ENCODE measurements around the gene CAND2. TPM values are rescaled to one million over a fixed set of nuclear protein-coding genes. Genes with fewer than 3 reads are reported as not detected.

CAND2 gene
- 0.06 TPM for total RNA-seq (2013)
- polyA plus RNA-seq (not detected), polyA minus RNA-seq (under 0.01 TPM in 1 of 2 replicates, not detected in the other), total RNA-seq (0 to 1.7 (median 0.04) reads per million in 11 experiments)

GRCh38 chr3:12796171-12797123, at the start of gene CAND2:
CAND2 (plus strand) TSS chr3:12796680; CDS start chr3:12796721, 41 bp downstream.
- peak within 1 kb of the TSS; percentile 73 to 87 for H3K4me3 Mint-ChIP-seq
- peaks cover 0 to 8% (median 2%) of the 10 kb centered on the region in 7 donors for H3K9me3 Mint-ChIP-seq
- Histone ChIP-seq H3K36me3 (replicated peaks in 1 of 2; ENCODE audit: control insufficient read depth in 1 of 2, insufficient read depth in 2 of 2, low read length in 2 of 2) (no peaks in the 10 kb centered on the region), H2AFZ (ENCODE audit: insufficient read depth, low read depth, low read length, poor library complexity, severe bottlenecking) (peak within 1 kb of the TSS; percentile 79), H3K4me3 (replicated peaks in 1 of 3; ENCODE audit: low read depth in 2 of 3, low read length in 3 of 3) (peak within 1 kb of the TSS in 2 of 3 experiments; percentile 26 to 65), H3K4me1 (ENCODE audit: control insufficient read depth in 1 of 2, insufficient read depth in 2 of 2, low read length in 2 of 2) (peaks cover 8 to 11% of the 10 kb centered on the region in 2 donors), H3K9ac (ENCODE audit: insufficient read depth, low read length, poor library complexity, severe bottlenecking) (peak within 1 kb of the TSS; percentile 45), H4K20me1 (ENCODE audit: insufficient read depth, low read length) (no peaks in the 10 kb centered on the region), H3K27me3 (ENCODE audit: control insufficient read depth in 2 of 2, insufficient read depth in 2 of 2, low read length in 2 of 2) (peaks cover 8 to 18% of the 10 kb centered on the region in 2 donors), H3K79me2 (ENCODE audit: insufficient read depth, low read length) (no peaks in the 10 kb centered on the region), H3K4me2 (replicated peaks; ENCODE audit: extremely low read depth, low read length, poor library complexity, severe bottlenecking) (peak within 1 kb of the TSS; percentile 64), H3K27ac (ENCODE audit: low read depth in 1 of 2, low read length in 2 of 2) (no peak within 1 kb of the TSS), H3K9me3 (replicated peaks in 1 of 2; ENCODE audit: control insufficient read depth in 1 of 2, insufficient read depth in 1 of 2, low read length in 2 of 2) (no peaks in the 10 kb centered on the region)
- WGBS (ENCODE audit: insufficient coverage): 6% methylated on average over 58 of the region's 61 CpGs
- peaks cover 10% of the 10 kb centered on the region for H3K4me1 Mint-ChIP-seq
- TF ChIP-seq, protein P1, sequence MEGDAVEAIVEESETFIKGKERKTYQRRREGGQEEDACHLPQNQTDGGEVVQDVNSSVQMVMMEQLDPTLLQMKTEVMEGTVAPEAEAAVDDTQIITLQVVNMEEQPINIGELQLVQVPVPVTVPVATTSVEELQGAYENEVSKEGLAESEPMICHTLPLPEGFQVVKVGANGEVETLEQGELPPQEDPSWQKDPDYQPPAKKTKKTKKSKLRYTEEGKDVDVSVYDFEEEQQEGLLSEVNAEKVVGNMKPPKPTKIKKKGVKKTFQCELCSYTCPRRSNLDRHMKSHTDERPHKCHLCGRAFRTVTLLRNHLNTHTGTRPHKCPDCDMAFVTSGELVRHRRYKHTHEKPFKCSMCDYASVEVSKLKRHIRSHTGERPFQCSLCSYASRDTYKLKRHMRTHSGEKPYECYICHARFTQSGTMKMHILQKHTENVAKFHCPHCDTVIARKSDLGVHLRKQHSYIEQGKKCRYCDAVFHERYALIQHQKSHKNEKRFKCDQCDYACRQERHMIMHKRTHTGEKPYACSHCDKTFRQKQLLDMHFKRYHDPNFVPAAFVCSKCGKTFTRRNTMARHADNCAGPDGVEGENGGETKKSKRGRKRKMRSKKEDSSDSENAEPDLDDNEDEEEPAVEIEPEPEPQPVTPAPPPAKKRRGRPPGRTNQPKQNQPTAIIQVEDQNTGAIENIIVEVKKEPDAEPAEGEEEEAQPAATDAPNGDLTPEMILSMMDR (IDR thresholded peaks at IDR 0.05): no peak
- H3K27ac Mint-ChIP-seq: peak within 1 kb of the TSS in 2 of 7 donors; percentile 54 to 59
- intact Hi-C loops (cut with micrococcal nuclease): no loop called here
- H3K27me3 Mint-ChIP-seq (ENCODE audit: low read depth in 3 of 3): peaks cover 25 to 43% (median 36%) of the 10 kb centered on the region in 3 donors
- no peaks in the 10 kb centered on the region for H3K36me3 Mint-ChIP-seq
- no peak for DNase-seq

DNA sequence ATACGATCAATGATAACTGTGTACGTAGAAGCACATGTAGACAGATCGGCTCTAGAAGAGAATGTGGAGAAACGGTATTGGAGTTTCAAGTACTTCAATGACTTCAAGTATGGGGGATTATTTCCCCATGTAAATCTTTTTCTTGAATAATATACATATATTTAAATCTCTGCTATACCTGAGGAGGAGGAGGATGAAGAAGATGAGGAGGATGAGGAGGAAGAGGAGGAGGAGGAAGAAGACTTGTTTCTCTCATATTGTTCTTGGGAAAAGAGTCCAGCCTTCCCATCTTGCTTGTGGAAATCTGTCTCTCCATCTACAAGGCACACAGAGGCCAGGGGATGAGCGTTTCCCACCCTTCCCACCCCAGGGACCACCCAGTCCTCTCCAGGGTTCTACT, 48.0 kb upstream of the CAND2 start:
- Mint-ChIP-seq H3K4me3 (no peak overlapping the region), H3K9me3 (peaks cover 0 to 1% (median 0%) of the 10 kb centered on the region in 7 donors), H3K4me1 (peaks cover 3% of the 10 kb centered on the region), H3K27me3 (ENCODE audit: low read depth in 3 of 3) (peaks cover 3 to 15% (median 15%) of the 10 kb centered on the region in 3 donors), H3K36me3 (no peaks in the 10 kb centered on the region), H3K27ac (no peak overlapping the region)
- Histone ChIP-seq H4K20me1 (ENCODE audit: insufficient read depth, low read length) (no peaks in the 10 kb centered on the region), H3K9ac (ENCODE audit: insufficient read depth, low read length, poor library complexity, severe bottlenecking) (no peak overlapping the region), H3K79me2 (ENCODE audit: insufficient read depth, low read length) (no peaks in the 10 kb centered on the region), H3K36me3 (replicated peaks in 1 of 2; ENCODE audit: control insufficient read depth in 1 of 2, insufficient read depth in 2 of 2, low read length in 2 of 2) (no peaks in the 10 kb centered on the region), H3K4me3 (replicated peaks in 1 of 3; ENCODE audit: low read depth in 2 of 3, low read length in 3 of 3) (no peak overlapping the region), H3K4me2 (replicated peaks; ENCODE audit: extremely low read depth, low read length, poor library complexity, severe bottlenecking) (no peak overlapping the region), H2AFZ (ENCODE audit: insufficient read depth, low read depth, low read length, poor library complexity, severe bottlenecking) (no peak overlapping the region), H3K4me1 (ENCODE audit: control insufficient read depth in 1 of 2, insufficient read depth in 2 of 2, low read length in 2 of 2) (no peaks in the 10 kb centered on the region), H3K9me3 (replicated peaks in 1 of 2; ENCODE audit: control insufficient read depth in 1 of 2, insufficient read depth in 1 of 2, low read length in 2 of 2) (no peaks in the 10 kb centered on the region), H3K27ac (ENCODE audit: low read depth in 1 of 2, low read length in 2 of 2) (no peak overlapping the region), H3K27me3 (ENCODE audit: control insufficient read depth in 2 of 2, insufficient read depth in 2 of 2, low read length in 2 of 2) (no peaks in the 10 kb centered on the region)
- WGBS (ENCODE audit: insufficient coverage): no CpG with 5 or more reads among the region's 5 CpGs
- TF ChIP-seq, protein P1 (IDR thresholded peaks at IDR 0.05): no peak
- intact Hi-C loops (cut with micrococcal nuclease): loop anchor here in 1 of 2 donors (10.0 kb wide), 1 partner anchor 644 kb away; no protein-coding TSS in a partner anchor
- no peak for DNase-seq
